ENCODE results near the gene SMCO4. TPM values are rescaled to one million over a fixed set of nuclear protein-coding genes. Genes with fewer than 3 reads are reported as not detected.

SMCO4 gene
- total RNA-seq, 2 experiments from 2014 or later, result 5.0 to 9.4 TPM

- ATAC-seq (no peak), DNase-seq (no peak)
- peaks cover 3% of the 10 kb centered on the region for H3K9me3 Mint-ChIP-seq
- no peak overlapping the region for H3K27ac Mint-ChIP-seq
- H3K4me3 Mint-ChIP-seq, result no peak overlapping the region
- intact Hi-C loops (cut with micrococcal nuclease), result no loop called here
- H3K36me3 Mint-ChIP-seq (ENCODE audit: low read depth), result no peaks in the 10 kb centered on the region
- H3K4me1 Mint-ChIP-seq (ENCODE audit: low read depth), result no peaks in the 10 kb centered on the region
- peaks cover 6% of the 10 kb centered on the region for H3K27me3 Mint-ChIP-seq
- no peak for TF ChIP-seq CTCF (IDR thresholded peaks at IDR 0.05)
- CTCF ChIA-PET, result no interaction called here
- POLR2A ChIA-PET, result no interaction called here
Observed at GRCh38 chr11:93574638-93575220, 31.5 kb upstream of the SMCO4 start.

GRCh38 chr11:93573184-93573583, 30.0 kb upstream of the SMCO4 start:
- Mint-ChIP-seq H3K36me3 (ENCODE audit: low read depth) (no peaks in the 10 kb centered on the region), H3K27me3 (peaks cover 4% of the 10 kb centered on the region), H3K9me3 (no peaks in the 10 kb centered on the region), H3K4me1 (ENCODE audit: low read depth) (no peaks in the 10 kb centered on the region), H3K27ac (no peak overlapping the region), H3K4me3 (no peak overlapping the region)
- intact Hi-C loops (cut with micrococcal nuclease), result no loop called here
- ChIA-PET CTCF (no interaction called here), POLR2A (no interaction called here)
- no peak for TF ChIP-seq CTCF (IDR thresholded peaks at IDR 0.05)
- DNase-seq (no peak), ATAC-seq (no peak)

- intact Hi-C loops (cut with micrococcal nuclease), result no loop called here
- DNase-seq (no peak), ATAC-seq (no peak)
- Mint-ChIP-seq H3K27ac (no peak overlapping the region), H3K9me3 (no peaks in the 10 kb centered on the region), H3K36me3 (ENCODE audit: low read depth) (no peaks in the 10 kb centered on the region), H3K4me1 (ENCODE audit: low read depth) (no peaks in the 10 kb centered on the region), H3K27me3 (peaks cover 4% of the 10 kb centered on the region), H3K4me3 (no peak overlapping the region)
- POLR2A ChIA-PET, result no interaction called here
- TF ChIP-seq CTCF (IDR thresholded peaks at IDR 0.05), result no peak
- CTCF ChIA-PET, result no interaction called here
Observed at GRCh38 chr11:93572621-93573020, 29.4 kb upstream of the SMCO4 start.

GRCh38 chr11:93572171-93572570, 29.0 kb upstream of the SMCO4 start:
- DNase-seq, result no peak
- CTCF ChIA-PET, result interaction anchor here (0.6 kb wide), 1 partner anchor 113 kb away, joined by 4 read pairs; no protein-coding TSS in a partner anchor
- no peaks in the 10 kb centered on the region for H3K9me3 Mint-ChIP-seq
- TF ChIP-seq CTCF (IDR thresholded peaks at IDR 0.05), result no peak
- POLR2A ChIA-PET, result no interaction called here
- no peaks in the 10 kb centered on the region for H3K36me3 Mint-ChIP-seq (ENCODE audit: low read depth)
- intact Hi-C loops (cut with micrococcal nuclease), result no loop called here
- no peak overlapping the region for H3K27ac Mint-ChIP-seq
- H3K27me3 Mint-ChIP-seq, result peaks cover 4% of the 10 kb centered on the region
- ATAC-seq, result no peak
- no peaks in the 10 kb centered on the region for H3K4me1 Mint-ChIP-seq (ENCODE audit: low read depth)
- no peak overlapping the region for H3K4me3 Mint-ChIP-seq

- H3K27ac Mint-ChIP-seq, result no peak overlapping the region
- no peaks in the 10 kb centered on the region for H3K36me3 Mint-ChIP-seq (ENCODE audit: low read depth)
- ChIA-PET CTCF (interaction anchor here (0.6 kb wide), 1 partner anchor 112 kb away, joined by 4 read pairs; no protein-coding TSS in a partner anchor), POLR2A (no interaction called here)
- no peak overlapping the region for H3K4me3 Mint-ChIP-seq
- no peaks in the 10 kb centered on the region for H3K9me3 Mint-ChIP-seq
- no peak for TF ChIP-seq CTCF (IDR thresholded peaks at IDR 0.05)
- intact Hi-C loops (cut with micrococcal nuclease), result no loop called here
- H3K4me1 Mint-ChIP-seq (ENCODE audit: low read depth), result no peaks in the 10 kb centered on the region
- DNase-seq (no peak), ATAC-seq (no peak)
- peaks cover 4% of the 10 kb centered on the region for H3K27me3 Mint-ChIP-seq
Observed at GRCh38 chr11:93571612-93572011, 28.4 kb upstream of the SMCO4 start.
